Measurements from ENCODE around the gene TOP1. TPM values are rescaled to one million over a fixed set of nuclear protein-coding genes. Genes with fewer than 3 reads are reported as not detected.

The TOP1 gene
- total and polyA plus RNA-seq, 2 of the 4 experiments (the other 2 are of a cell fraction): 14.0 to 21.5 TPM

- no peak overlapping the region for H2AK9ac ChIP-seq (replicated peaks; ENCODE audit: low read depth, low read length, poor library complexity)
- H2AFZ ChIP-seq (replicated peaks; ENCODE audit: low read length, poor library complexity): no peak overlapping the region
- H2BK20ac ChIP-seq (ENCODE audit: low read depth, low read length): no peak overlapping the region
- no peak overlapping the region for H3K4ac ChIP-seq (ENCODE audit: low read depth, low read length)
- no peak overlapping the region for H3K23ac ChIP-seq (ENCODE audit: low read depth, low read length)
- no peak overlapping the region for H4K91ac ChIP-seq (ENCODE audit: insufficient read depth, low read depth, low read length)
- H3K36me3 ChIP-seq (ENCODE audit: control insufficient read depth, insufficient read depth, low read length): no peaks in the 10 kb centered on the region; the same call in 1 of the 2 replicates
- peaks cover 26% of the 10 kb centered on the region for H3K4me1 ChIP-seq (ENCODE audit: control insufficient read depth, insufficient read depth, low read length)
- intact Hi-C loops (cut with micrococcal nuclease): no loop called here
- ATAC-seq (ENCODE audit: low read depth): peak; percentile 10; the same call in 1 of the 2 replicates
- no peaks in the 10 kb centered on the region for H3K9me3 ChIP-seq (ENCODE audit: control insufficient read depth, insufficient read depth, low read length)
- ChIA-PET POLR2A (ENCODE audit: unreplicated experiment) (interaction anchor here (0.6 kb wide), 1 partner anchor 167 kb away, joined by 3 read pairs; no protein-coding TSS in a partner anchor), CTCF (no interaction called here)
- no peaks in the 10 kb centered on the region for H3K27me3 ChIP-seq (ENCODE audit: control insufficient read depth, insufficient read depth, low read length)
- dilution Hi-C loops (cut with HindIII; ENCODE audit: low sequenced_read_pairs, unreplicated experiment): no loop called here
- in situ Hi-C loops (cut with MboI; ENCODE audit: low sequenced_read_pairs): no loop called here
- peak overlapping the region; percentile 33; the same call in 1 of the 2 replicates for H3K27ac ChIP-seq (ENCODE audit: insufficient read depth, low read length)
- no peak overlapping the region for H2BK15ac ChIP-seq (ENCODE audit: low read depth, low read length)
- peaks cover 86% of the 10 kb centered on the region for H4K20me1 ChIP-seq (ENCODE audit: insufficient read depth, low read length)
- H2BK5ac ChIP-seq (ENCODE audit: low read depth, low read length, poor library complexity, severe bottlenecking): peak overlapping the region; percentile 39
- no peak overlapping the region for H3K18ac ChIP-seq (ENCODE audit: low read depth, low read length)
- peak; percentile 49 for DNase-seq
- no peak overlapping the region for H4K5ac ChIP-seq (ENCODE audit: low read depth, low read length)
- no TSS peak for BruUV-seq (replicated peaks)
- peaks cover 17% of the 10 kb centered on the region for H3K9me1 ChIP-seq (ENCODE audit: insufficient read depth, low read length)
- WGBS, 2 experiments (ENCODE audit: extremely low coverage in 2 of 2, insufficient read length in 1 of 2): no CpG with 5 or more reads among the region's 1 CpG
- no peak overlapping the region for H3K14ac ChIP-seq (replicated peaks; ENCODE audit: low read depth, low read length)
- no peak overlapping the region for H3K4me3 ChIP-seq (ENCODE audit: insufficient read depth, low read depth, low read length)
- peak overlapping the region; percentile 69 for H3K4me2 ChIP-seq (ENCODE audit: low read depth, low read length)
- no peak overlapping the region for H3K56ac ChIP-seq (ENCODE audit: extremely low read depth, insufficient read depth, low read length)
- H2AK5ac ChIP-seq (ENCODE audit: low read depth, low read length): no peak overlapping the region
- H2BK120ac ChIP-seq (ENCODE audit: low read depth, low read length): no peak overlapping the region
- H4K8ac ChIP-seq (ENCODE audit: low read depth in 2 of 2, low read length in 2 of 2): no peak overlapping the region
- no peak for TF ChIP-seq MAZ (IDR thresholded peaks at IDR 0.05; ENCODE audit: borderline replicate concordance, low read depth, low read length)
- no peak for TF ChIP-seq MXI1 (IDR thresholded peaks at IDR 0.05; ENCODE audit: borderline replicate concordance, low read depth, low read length)
- TF ChIP-seq FOS (IDR thresholded peaks at IDR 0.05; ENCODE audit: low read depth, low read length): no peak
- TF ChIP-seq RCOR1 (IDR thresholded peaks at IDR 0.05; ENCODE audit: insufficient replicate concordance, low read length): no peak
- peaks cover 6 to 70% of the 10 kb centered on the region in 2 experiments; a peak in 3 of 4 replicates for H3K79me1 ChIP-seq (ENCODE audit: low read depth in 1 of 2, low read length in 2 of 2)
- no peak overlapping the region for H3K9ac ChIP-seq (ENCODE audit: low read depth, low read length)
Measured at GRCh38 chr20:41055679-41056078, 27.1 kb downstream of the TOP1 start.
